HepG2 (cell line): ENCODE measurements around the gene SEMA7A. TPM values are rescaled to one million over a fixed set of nuclear protein-coding genes. Genes with fewer than 3 reads are reported as not detected.

Experiments used
- DMTF1 ChIP-seq: sonication (generic); formaldehyde crosslinking; IDR thresholded peaks from 2 replicates; pipeline ENCODE4 v1.4.0; 2020; ENCODE audit warnings: mild to moderate bottlenecking, missing genetic modification reagents
- DNMT1 ChIP-seq: sonication (generic); formaldehyde crosslinking; IDR thresholded peaks from 2 replicates; pipeline ENCODE4 v1.5.1; 2020; ENCODE audit warnings: mild to moderate bottlenecking, missing genetic modification reagents
- E2F2 ChIP-seq: sonication (generic); formaldehyde crosslinking; IDR thresholded peaks from 2 replicates; pipeline ENCODE4 v1.4.0; 2020; ENCODE audit warnings: missing genetic modification reagents, borderline replicate concordance
- HOXA9 ChIP-seq: sonication (generic); formaldehyde crosslinking; IDR thresholded peaks from 2 replicates; pipeline ENCODE4 v1.8.1; 2022; ENCODE audit warnings: missing genetic modification reagents, mild to moderate bottlenecking, moderate library complexity, borderline replicate concordance
- MAZ ChIP-seq, 2 experiments: sonication (generic) in 1 of 2; formaldehyde crosslinking in 1 of 2; IDR thresholded peaks; 2 replicates each; pipeline versions ENCODE4 v1.5.0 to v1.6.1; 2012 to 2020; ENCODE audit warnings: low read depth in 2 of 2, mild to moderate bottlenecking in 2 of 2, borderline replicate concordance in 1 of 2, improper control_type of control experiment in 1 of 2, low read length in 1 of 2, missing genetic modification reagents in 1 of 2, moderate library complexity in 1 of 2
- MXD4 ChIP-seq: IDR thresholded peaks from 2 replicates; pipeline ENCODE4 v1.6.1; 2016; ENCODE audit warnings: mild to moderate bottlenecking, missing biosample characterization, missing genetic modification reagents
- NR2F1 ChIP-seq, 2 experiments: fragments of 450-650 bp in 1 of 2; formaldehyde crosslinking in 1 of 2; IDR thresholded peaks; 2 replicates each; pipeline versions ENCODE4 v1.5.0 to v1.6.1; 2016 to 2020; ENCODE audit warnings: mild to moderate bottlenecking in 1 of 2, missing compliant biosample characterization in 1 of 2, missing genetic modification reagents in 1 of 2, moderate library complexity in 1 of 2
- TAF1 ChIP-seq: sonication (generic); formaldehyde crosslinking; IDR thresholded peaks from 2 replicates; pipeline ENCODE4 v1.4.0; 2020; ENCODE audit warnings: missing genetic modification reagents
- ZBTB34 ChIP-seq: sonication (generic); formaldehyde crosslinking; IDR thresholded peaks from 2 replicates; pipeline ENCODE4 v1.8.0; 2022; ENCODE audit warnings: mild to moderate bottlenecking, missing genetic modification reagents
- ZNF24 ChIP-seq: fragments of 450-650 bp; IDR thresholded peaks from 2 replicates; pipeline ENCODE4 v1.6.1; 2017; ENCODE audit warnings: antibody characterized with exemption, mild to moderate bottlenecking
- ZNF337 ChIP-seq: sonication (generic); formaldehyde crosslinking; IDR thresholded peaks from 2 replicates; pipeline ENCODE4 v1.5.1; 2020; ENCODE audit warnings: missing genetic modification reagents, low read depth, mild to moderate bottlenecking, borderline replicate concordance
- ZNF383 ChIP-seq: sonication (generic); formaldehyde crosslinking; IDR thresholded peaks from 2 replicates; pipeline ENCODE4 v1.4.0; 2020; ENCODE audit warnings: missing genetic modification reagents, mild to moderate bottlenecking, borderline replicate concordance
- ZNF484 ChIP-seq: sonication (generic); formaldehyde crosslinking; IDR thresholded peaks from 2 replicates; pipeline ENCODE4 v1.5.1; 2020; ENCODE audit warnings: mild to moderate bottlenecking, low read depth, missing genetic modification reagents, borderline replicate concordance
- ZNF512 ChIP-seq: sonication (generic); formaldehyde crosslinking; IDR thresholded peaks from 2 replicates; pipeline ENCODE4 v1.4.0; 2020; ENCODE audit warnings: mild to moderate bottlenecking, missing genetic modification reagents
- ZNF790 ChIP-seq: sonication (generic); formaldehyde crosslinking; IDR thresholded peaks from 2 replicates; pipeline ENCODE4 v1.8.0; 2022; ENCODE audit warnings: missing genetic modification reagents, mild to moderate bottlenecking, borderline replicate concordance
- polyA plus RNA-seq, 8 experiments: library from polyadenylated mRNA; depleted of rRNA in 3 of 8; stranded (reverse) in 7 of 8; unstranded in 1 of 8; fragments of >200 nt; fragmentation: Illumina TruSeq in 4 of 8; extraction: Trizol in 4 of 8; gene quantifications; 2 replicates each; pipeline versions ENCODE4 v1.2.1 to v1.2.3, GENCODE V29; 2011 to 2016; ENCODE audit warnings: low read depth in 4 of 8, missing spikeins in 1 of 8, mixed read lengths in 1 of 8; ENCODE audit not compliant: insufficient read depth in 1 of 8
- total RNA-seq, 5 experiments: library from RNA; depleted of rRNA; stranded (reverse); fragments of >200 nt; fragmentation: Illumina TruSeq; extraction: Trizol; gene quantifications; 2 replicates each; pipeline ENCODE4 v1.2.3, GENCODE V29; 2016; ENCODE audit warnings: low read depth in 1 of 5

SEMA7A gene
- total and polyA plus RNA-seq, 2 of the 13 experiments (the other 11 are each of a cell fraction or from before 2014, with no cell fraction given), result 9.0 to 15.8 TPM

- TF ChIP-seq NR2F1 (CRISPR knock-in tag; IDR thresholded peaks at IDR 0.05), result no peak
- no peak for TF ChIP-seq MXD4
- no peak for TF ChIP-seq E2F2 (CRISPR knock-in tag)
- no peak for TF ChIP-seq ZNF512 (CRISPR knock-in tag)
- TF ChIP-seq HOXA9 (CRISPR knock-in tag), result no peak
- TF ChIP-seq DMTF1 (CRISPR knock-in tag), result no peak
- no peak for TF ChIP-seq ZNF337 (CRISPR knock-in tag)
- TF ChIP-seq DNMT1 (CRISPR knock-in tag), result peak; percentile 22; the same call in 1 of the 2 replicates
- TF ChIP-seq ZNF484 (CRISPR knock-in tag), result no peak
- no peak for TF ChIP-seq ZNF790
- TF ChIP-seq ZNF383, result no peak
- TF ChIP-seq ZNF24, result no peak
- peak; percentile 34; the same call in 1 of the 2 replicates for TF ChIP-seq ZBTB34 (CRISPR knock-in tag)
- peak; percentile 69; the same call in 1 of the 2 replicates for TF ChIP-seq MAZ (IDR thresholded peaks at IDR 0.05; ENCODE audit: borderline replicate concordance, low read depth, low read length)
- TF ChIP-seq MAZ (CRISPR knock-in tag; IDR thresholded peaks at IDR 0.05; ENCODE audit: low read depth), result no peak
- peak; percentile 30; the same call in 1 of the 2 replicates for TF ChIP-seq TAF1 (CRISPR knock-in tag)
Measured at GRCh38 chr15:74421302-74422245, 12.2 kb downstream of the SEMA7A start (continued).
